HG02885 (cell line): ENCODE measurements around the gene PXN.

Experiments used
- ATAC-seq: cut with Tn5 transposase; IDR thresholded peaks from one replicate; pipeline ENCODE4 v1.9.1; 2021; ENCODE audit warnings: mild to moderate bottlenecking; ENCODE audit not compliant: unreplicated experiment, poor library complexity

Gene PXN

DNA sequence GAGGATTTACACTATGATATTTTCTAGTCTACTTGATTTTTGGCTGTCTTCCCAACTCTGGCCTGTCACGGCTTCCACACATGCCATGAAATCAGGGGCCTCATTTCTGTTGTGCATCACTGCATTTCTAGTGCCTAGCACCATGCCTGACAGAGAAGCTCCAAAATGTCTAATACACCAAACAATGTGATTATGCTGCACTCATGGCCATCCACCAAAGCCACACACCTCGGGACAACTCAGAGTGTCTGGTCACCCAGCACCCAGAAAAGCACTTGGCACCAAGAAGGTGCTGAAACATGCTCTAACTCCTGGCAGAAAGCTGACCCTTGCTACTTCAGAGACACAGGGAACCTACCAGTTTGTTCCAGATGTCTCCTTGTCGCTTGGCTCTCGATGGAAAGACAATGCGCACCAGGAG is 82.3 kb downstream of the PXN start:
- ATAC-seq, result no peak

DNA sequence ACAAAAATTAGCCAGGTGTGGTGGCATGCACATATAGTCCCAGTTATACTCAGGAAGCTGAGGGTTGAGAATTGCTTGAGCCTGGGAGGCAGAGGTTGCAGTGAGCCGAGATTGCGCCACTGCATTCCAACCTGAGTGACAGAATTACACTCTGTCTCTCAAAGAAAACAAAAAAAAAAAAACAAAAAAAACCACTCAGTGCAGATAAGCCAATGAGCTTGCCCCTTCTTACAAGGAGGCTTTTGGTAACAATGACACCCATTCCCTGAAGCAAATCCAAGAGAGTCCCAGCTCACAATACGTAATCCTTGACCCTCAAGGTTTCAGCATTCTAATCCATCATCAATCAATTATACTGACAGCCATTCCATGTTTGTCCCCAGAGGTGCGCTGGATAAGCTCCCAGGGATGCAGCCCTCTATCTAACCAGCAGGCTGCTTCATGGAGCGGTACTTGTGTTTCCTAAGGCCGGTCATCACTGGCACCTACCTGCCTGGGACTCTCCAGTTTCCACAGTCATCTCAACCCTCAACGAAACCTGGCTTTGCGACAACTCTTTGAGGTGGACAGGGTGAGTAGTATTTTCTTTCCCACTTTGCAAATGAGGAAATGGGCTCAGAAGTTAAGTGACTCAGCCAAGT is 83.4 kb downstream of the PXN start:
- no peak for ATAC-seq

DNA sequence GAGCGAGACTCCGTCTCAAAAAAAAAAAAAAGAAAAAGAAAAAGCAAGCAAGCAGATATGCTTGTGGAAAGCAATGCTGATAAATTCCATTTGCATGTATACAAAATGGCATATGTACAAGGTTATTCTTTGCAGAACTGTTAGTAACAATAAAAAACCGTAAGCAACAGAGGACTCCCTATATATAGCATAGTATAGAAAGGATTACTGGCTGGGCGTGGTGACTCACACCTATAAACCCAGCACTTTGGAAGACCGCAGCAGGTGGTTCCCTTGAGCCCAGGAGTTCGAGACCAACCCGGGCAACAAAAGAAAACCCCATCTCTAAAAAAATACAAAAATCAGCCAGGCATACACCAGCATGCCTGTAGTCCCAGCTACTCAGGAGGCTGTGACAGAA is 84.6 kb downstream of the PXN start:
- no peak for ATAC-seq

DNA sequence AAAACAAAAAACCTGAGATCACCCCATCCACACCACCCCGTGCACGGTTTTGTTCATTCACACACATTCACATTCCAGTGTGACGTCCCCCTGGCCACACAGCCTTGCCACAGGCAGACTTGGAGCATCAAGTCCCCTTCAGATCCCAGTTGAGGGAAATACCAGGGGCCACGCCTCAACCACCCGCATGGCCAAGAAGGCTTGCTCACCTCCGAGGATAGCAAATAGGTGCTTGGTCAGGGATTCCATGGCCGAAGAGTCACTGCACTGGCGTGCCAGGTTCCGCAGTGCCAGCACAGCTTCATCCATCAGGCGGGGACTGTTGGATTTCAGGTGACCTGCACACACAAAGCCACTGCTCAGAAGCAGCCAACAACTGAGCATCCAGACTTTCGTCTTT is 90.0 kb downstream of the PXN start:
- ATAC-seq, result no peak

DNA sequence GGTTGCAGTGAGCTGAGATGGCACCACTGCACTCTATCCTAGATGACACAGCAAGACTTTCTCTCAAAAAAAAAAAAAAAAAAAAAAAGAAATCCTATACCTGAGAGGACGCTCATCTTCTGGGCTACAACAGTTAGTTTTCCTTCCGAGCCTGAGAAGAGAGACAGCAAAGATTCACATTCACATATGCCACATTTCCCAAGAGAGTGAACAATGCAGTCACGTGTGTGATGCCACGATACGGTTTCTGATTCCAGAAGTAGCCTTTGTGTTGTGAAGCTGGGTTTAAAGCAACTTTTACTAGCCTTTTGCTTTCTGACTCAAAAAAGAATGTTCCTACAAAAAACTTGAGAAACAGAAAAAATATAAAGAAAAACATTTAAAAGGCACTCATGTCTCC is 90.5 kb downstream of the PXN start:
- no peak for ATAC-seq

DNA sequence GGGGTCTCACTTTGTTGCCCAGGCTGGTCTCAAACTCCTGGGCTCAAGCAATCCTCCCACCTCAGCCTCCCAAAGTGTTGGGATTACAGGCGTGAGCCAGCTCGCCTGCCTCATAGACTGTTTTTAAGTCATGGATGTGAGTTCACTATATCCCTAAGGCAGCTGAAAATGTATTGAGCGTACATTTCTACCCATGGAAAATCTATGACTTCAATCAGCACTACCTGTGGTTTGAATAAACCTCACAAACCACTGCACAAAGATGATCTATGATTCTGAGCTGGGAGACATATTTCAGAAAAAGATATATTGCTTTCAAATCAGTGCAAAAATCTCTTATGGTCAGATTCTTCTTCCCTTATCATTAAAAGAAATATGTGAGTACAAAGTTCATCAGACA is 93.5 kb downstream of the PXN start:
- ATAC-seq, result no peak

DNA sequence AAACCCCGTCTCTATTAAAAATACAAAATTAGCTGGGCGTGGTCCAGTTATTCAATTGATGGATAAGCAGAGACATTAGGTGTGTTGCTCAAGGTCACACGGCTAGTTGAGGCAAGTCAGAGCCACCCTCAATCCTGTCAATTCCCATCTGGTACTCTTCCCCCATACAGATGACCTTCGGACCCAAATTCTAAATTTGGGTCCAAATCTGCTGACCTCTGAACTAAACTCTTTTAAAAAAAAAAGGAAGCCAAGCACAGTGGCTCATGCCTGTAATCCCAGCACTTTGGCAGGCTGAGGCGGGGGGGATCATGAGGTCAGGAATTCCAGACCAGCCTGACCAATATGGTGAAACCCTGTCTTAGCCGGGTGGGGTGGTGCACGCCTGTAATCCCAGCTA is 94.9 kb downstream of the PXN start:
- no peak for ATAC-seq

DNA sequence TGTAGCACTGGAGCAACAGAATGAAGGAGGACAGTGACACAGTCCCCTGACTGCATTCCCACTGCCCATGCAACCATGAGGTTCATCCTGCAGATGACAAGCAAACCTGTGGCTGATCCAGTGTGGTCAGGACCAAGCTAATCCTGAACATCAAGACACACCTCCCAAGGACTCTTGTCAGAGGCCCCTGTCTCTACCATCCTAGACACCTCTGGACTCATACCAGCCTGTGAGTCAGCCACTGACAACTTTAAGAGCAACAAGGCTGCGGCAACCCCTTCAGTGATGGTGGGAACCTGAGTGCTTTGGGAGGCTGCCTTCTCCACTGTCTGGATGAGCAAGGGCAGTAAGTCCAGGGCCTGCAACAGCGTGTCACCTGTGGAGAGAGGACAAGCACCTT is 95.6 kb downstream of the PXN start:
- no peak for ATAC-seq

DNA sequence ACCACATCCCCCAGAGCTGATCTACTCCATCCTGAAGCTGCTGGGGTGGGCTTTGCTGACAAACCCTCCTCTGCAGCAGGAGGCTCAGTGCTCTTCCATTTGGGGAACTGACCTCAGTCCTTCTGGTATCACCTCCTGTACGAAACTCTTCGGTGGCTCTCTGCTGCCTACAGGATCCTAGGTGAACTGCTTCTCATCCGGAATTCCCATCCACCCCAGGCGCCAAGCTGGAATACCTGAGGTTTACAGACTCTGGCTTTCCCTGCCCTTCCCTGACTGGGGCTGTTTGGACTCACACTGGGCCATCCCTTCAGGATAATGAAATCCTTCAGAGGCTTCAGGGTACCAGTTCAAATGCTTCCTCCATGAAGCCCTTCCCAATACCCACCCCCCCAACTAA is 97.2 kb downstream of the PXN start:
- no peak for ATAC-seq

DNA sequence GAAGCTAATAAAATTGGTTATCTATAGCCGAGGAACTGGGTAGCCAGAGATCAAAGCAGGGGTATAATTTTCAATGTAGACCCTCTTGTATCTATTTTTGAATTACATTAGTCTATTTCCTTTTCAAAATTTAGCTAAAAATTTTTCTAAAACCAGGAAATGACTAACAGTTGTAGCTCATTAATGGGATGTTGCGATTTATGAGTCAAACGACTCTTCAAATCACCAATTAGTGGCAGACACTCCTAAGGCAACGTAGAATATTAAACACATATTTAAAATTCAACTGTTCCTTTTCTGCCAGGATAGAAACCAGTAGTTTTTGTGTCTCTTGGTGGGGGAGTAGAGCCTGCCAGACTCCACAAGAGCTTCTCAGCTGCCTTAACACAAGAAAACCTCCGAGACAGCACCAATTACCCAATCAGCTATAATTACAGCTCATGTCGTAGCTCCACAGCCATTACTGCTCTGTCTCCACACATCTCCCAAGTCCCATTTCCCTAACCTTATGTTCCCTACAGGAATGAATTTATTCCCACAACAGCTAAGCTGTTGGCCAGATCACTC is 97.9 kb downstream of the PXN start:
- no peak for ATAC-seq

DNA sequence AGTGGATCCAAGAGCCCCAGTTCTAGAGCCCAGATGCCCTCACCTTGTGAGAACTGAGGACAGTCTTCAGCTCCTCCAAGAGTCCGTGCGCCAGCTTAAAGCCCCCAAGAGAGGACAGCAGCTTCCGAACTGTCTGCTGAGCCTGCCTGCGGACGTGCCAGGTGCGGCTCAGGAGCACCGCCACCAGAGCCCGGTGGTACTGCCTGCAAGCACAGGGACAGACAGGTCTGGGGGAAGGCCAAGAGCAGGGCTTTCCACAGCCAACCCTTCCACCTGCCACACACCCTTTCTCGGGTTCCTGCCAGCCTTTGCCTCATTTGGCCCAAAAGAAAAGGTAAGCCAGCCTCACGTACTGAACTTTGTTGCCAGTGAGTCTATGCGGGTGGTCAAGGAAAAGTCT is 101.2 kb downstream of the PXN start:
- ATAC-seq, result no peak

DNA sequence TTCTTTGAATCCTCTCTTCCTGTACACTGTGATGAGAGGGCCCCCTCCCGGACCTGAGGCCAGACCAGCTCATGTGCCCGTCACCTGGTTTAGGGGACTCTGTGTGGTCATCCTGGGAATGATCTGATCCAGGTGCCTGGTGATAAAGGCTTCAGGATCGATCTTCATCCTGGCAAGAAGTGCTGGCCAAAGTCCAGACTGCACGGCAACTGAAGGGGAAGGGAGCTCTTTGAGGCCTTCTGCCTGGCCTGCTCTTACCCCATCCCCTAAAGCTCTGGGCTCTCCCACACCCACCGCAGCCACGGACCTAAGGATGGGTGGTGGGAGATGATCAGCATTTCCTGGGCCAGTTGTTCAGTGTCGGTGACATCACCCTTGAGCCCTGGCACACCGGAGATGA is 102.8 kb downstream of the PXN start:
- ATAC-seq, result no peak

DNA sequence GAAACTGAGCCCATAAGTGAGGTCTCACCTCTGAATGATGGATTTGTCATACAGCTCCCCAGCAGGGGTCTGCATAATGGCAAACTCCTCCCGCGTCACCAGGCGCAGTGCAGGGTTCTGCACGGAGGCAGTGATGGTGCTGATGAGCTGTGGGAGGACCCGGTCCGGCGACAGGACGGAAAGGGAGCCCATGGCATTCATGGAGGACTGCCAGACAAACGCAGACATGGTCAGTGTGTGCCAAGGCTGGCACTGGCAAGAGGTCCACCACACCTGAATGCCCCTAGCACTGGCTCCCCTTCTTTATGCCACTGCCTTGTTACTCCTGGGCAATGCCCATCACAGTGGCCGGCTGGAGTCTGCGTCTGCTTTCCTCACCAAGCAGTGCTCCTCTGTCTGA is 103.7 kb downstream of the PXN start:
- ATAC-seq, result no peak
